Coronary artery (tissue), 2 donors: ENCODE data around the gene SH3TC2.

Experiments used
- DNase-seq: peaks from one replicate; pipeline ENCODE4 v3.0.0-alpha.2; 2017; ENCODE audit warnings: low spot score
- H3K27ac ChIP-seq, 2 donors: fragments of 200-600 bp; sonication (generic); one replicate each; pipeline ENCODE4 v1.5.1; 2016 to 2019
- H3K4me3 ChIP-seq: fragments of 200-600 bp; sonication (generic); 2 replicates; pipeline ENCODE4 v1.5.1; 2016; ENCODE audit warnings: mild to moderate bottlenecking, moderate library complexity
- CTCF ChIP-seq: fragments of 200-600 bp; sonication (generic); IDR thresholded peaks from one replicate; pipeline ENCODE4 v1.5.1; 2019; ENCODE audit warnings: antibody characterized with exemption

Gene SH3TC2

DNA sequence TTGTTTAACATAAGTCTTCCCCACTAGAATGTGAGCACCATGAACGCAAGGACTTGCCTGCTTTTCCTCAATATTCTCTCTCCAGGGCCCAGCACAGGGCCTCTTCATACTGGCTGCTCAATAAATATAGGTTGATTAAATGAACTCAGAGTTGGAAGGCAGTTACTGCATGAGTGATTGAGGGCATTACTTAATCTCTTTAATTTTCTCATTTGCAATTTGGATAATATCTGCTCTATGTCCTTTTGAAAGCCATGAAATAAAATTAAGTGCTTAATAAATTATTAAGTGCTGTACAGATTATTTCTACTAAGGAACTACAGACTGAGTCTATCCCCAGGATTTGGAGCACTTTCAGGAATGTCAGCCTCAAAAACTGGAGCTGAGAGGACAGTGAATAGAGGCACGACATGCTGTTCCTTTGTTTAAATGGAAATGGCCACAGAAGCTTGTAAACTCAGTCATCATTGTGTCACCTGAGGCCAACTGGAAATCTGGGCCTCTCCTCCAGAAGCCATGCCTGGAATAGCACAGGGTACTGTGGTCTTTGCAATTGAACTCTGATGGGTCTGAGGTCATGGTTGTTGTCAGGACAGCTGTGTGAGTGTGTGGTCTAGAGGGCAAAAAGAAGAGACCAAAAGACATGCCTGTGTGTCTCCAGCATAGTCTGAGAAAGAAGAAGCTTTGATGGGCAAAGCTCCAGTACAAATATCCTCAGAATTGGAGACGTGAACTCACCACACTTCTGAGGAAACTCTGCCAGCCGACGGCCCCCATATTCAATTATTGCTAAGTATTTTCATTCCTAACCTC, 86.1 kb downstream of the SH3TC2 start:
- DNase-seq, result no peak
- no peak for TF ChIP-seq CTCF
- Histone ChIP-seq H3K4me3 (no peak overlapping the region), H3K27ac (no peak overlapping the region)

GRCh38 chr5:148974642-148975327, 88.1 kb downstream of the SH3TC2 start:
- TF ChIP-seq CTCF, result no peak
- no peak overlapping the region for H3K4me3 ChIP-seq

DNA sequence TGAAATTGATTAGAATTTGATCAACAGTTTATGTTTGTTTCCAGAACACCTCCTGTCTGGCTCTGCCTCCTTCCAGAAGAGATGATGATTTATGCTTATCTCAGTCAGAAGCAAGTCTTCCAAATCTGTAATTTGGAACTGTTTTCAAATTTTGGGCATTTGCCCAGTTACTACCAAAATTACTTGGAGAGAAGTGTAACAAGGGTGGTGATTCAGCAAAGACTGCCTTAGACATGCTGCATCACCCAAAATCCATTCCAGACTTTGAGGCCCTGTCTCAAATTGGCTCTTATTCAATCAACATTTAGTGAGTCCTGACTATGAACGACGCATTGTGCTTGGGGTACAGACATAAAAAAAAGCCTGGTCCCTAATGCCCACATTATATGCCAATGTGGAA, 89.4 kb downstream of the SH3TC2 start:
- DNase-seq, result no peak
- H3K27ac ChIP-seq, result peak overlapping the region; percentile 73 to 84
- peak overlapping the region; percentile 11 for H3K4me3 ChIP-seq
- no peak for TF ChIP-seq CTCF

More at GRCh38 chr5:148974642-148975327, 88.1 kb downstream of the SH3TC2 start:
- no peak for DNase-seq
- H3K27ac ChIP-seq, result no peak overlapping the region

DNA sequence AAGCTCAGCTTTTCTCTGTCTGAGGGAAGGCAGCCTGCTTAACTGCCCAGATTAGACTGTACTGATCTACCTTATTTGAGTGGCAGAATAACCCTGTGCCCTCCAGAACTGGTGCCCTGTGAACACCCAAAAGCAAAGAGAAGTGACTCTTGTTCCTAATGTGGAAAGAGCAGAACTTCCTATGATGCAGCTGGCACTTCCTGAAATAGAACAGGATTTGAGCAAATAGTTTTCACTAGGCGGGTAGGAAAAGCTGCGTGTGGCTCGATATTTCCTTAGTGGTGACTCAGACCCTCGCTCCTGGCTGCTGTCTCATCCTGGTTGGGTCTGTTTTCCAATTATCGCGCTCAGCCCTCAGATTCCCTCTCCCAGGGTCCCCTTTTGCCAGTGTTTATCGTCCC, 89.9 kb downstream of the SH3TC2 start:
- no peak for DNase-seq
- TF ChIP-seq CTCF, result no peak
- peak overlapping the region; percentile 73 to 84 for H3K27ac ChIP-seq
- H3K4me3 ChIP-seq, result peak overlapping the region; percentile 11

GRCh38 chr5:148972396-148972795, 90.5 kb downstream of the SH3TC2 start:
- TF ChIP-seq CTCF, result no peak
- H3K27ac ChIP-seq, result peak overlapping the region; percentile 73 to 84
- no peak overlapping the region for H3K4me3 ChIP-seq
- DNase-seq, result no peak

DNA sequence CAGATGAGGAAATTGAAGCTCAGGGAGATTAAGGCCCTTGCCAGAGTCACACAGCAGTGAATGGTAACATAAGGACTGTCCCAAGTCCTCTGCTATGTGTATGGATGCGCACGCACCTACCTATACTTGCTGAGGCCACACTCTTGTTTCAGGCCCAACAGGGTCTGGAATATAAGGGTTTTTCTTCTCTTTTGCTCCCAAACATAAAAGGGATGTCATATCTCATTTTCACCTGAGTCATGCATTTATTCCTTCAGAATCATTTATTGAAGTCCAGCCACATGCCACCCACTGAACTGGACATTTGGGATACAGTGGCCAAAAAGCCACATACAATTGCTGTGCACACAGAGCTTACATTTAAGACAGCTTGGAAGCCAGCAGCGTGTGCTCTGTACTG, 92.0 kb downstream of the SH3TC2 start:
- Histone ChIP-seq H3K4me3 (no peak overlapping the region), H3K27ac (peak overlapping the region; percentile 10 to 42)
- TF ChIP-seq CTCF, result no peak
- DNase-seq, result no peak
